Right atrium auricular region (tissue), 2 donors: ENCODE measurements around the gene MYO1F. TPM values are rescaled to one million over a fixed set of nuclear protein-coding genes. Genes with fewer than 3 reads are reported as not detected.

Experiments
- DNase-seq: peaks from one replicate; pipeline ENCODE4 v3.0.0-alpha.2; 2019; ENCODE audit warnings: low spot score
- H3K27ac ChIP-seq, 2 donors: fragments of 200-600 bp; sonication (generic); 1 replicate in 1 of 2; 2 replicates in 1 of 2; pipeline ENCODE4 v1.5.1; 2016 to 2019
- H3K27me3 ChIP-seq, 2 donors: fragments of 200-600 bp; sonication (generic); one replicate each; pipeline versions ENCODE4 v1.5.1 to v1.6.0; 2017 to 2019
- H3K36me3 ChIP-seq: fragments of 200-600 bp; sonication (generic); one replicate; pipeline ENCODE4 v1.5.1; 2016
- H3K4me1 ChIP-seq, 2 donors: fragments of 200-600 bp; sonication (generic); one replicate each; pipeline versions ENCODE4 v1.5.1 to v1.6.0; 2017 to 2019
- H3K4me3 ChIP-seq, 2 donors: fragments of 200-600 bp; sonication (generic); 1 replicate in 1 of 2; 2 replicates in 1 of 2; pipeline ENCODE4 v1.5.1; 2017 to 2019; ENCODE audit warnings: mild to moderate bottlenecking in 1 of 2, moderate library complexity in 1 of 2
- H3K9me3 ChIP-seq, 2 donors: fragments of 200-600 bp; sonication (generic); one replicate each; pipeline ENCODE4 v1.5.1; 2019
- CTCF ChIP-seq, 2 donors: fragments of 200-600 bp; sonication (generic); IDR thresholded peaks; one replicate each; pipeline ENCODE4 v1.5.1; 2019; ENCODE audit warnings: antibody characterized with exemption in 2 of 2
- total RNA-seq, 2 donors: library from RNA; depleted of rRNA; stranded (reverse); fragments of >200 nt; gene quantifications; one replicate each; pipeline ENCODE4 v1.1.0, GENCODE V29; 2016

MYO1F gene
- total RNA-seq, 2 donors from 2014 or later = 4.4 to 10.8 TPM

- no peaks in the 10 kb centered on the region for H3K27me3 ChIP-seq
- no peak overlapping the region for H3K4me3 ChIP-seq
- H3K27ac ChIP-seq = no peak overlapping the region
- peaks cover 2 to 40% of the 10 kb centered on the region in 2 donors for H3K4me1 ChIP-seq
- no peak for DNase-seq
- TF ChIP-seq CTCF (IDR thresholded peaks at IDR 0.05) = no peak
- no peaks in the 10 kb centered on the region for H3K9me3 ChIP-seq
- peaks cover 66% of the 10 kb centered on the region for H3K36me3 ChIP-seq
Observed at GRCh38 chr19:8483165-8483564, 94.1 kb downstream of the MYO1F start.

DNA sequence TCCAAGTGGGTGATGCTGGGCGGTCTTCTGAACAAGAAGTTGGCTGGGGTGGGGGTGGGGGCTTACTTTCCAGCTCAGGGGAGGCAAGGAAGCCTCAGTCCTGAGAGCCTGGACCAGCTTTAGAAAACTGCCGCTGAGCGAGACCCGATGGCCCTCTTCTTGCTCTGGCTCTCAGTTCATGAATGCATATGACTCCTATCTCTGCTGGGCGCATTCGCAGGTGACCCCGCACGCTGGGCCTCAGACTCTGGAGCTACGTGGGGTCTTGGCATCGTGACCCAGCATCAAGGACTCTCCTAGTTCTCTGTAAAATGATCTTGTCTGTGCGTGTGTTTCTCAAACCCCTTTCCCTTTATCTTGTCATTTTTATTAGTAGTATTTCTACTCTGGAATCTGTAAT, 94.5 kb downstream of the MYO1F start:
- Histone ChIP-seq H3K27me3 (no peaks in the 10 kb centered on the region), H3K27ac (no peak overlapping the region), H3K4me3 (no peak overlapping the region), H3K4me1 (peaks cover 2 to 44% of the 10 kb centered on the region in 2 donors), H3K9me3 (no peaks in the 10 kb centered on the region), H3K36me3 (peaks cover 61% of the 10 kb centered on the region)
- no peak for DNase-seq
- no peak for TF ChIP-seq CTCF (IDR thresholded peaks at IDR 0.05)

GRCh38 chr19:8481616-8482015, 95.6 kb downstream of the MYO1F start:
- no peak overlapping the region for H3K27ac ChIP-seq
- TF ChIP-seq CTCF (IDR thresholded peaks at IDR 0.05) = no peak
- H3K4me3 ChIP-seq = no peak overlapping the region
- H3K9me3 ChIP-seq = no peaks in the 10 kb centered on the region
- DNase-seq = no peak
- H3K27me3 ChIP-seq = no peaks in the 10 kb centered on the region
- peaks cover 2 to 48% of the 10 kb centered on the region in 2 donors for H3K4me1 ChIP-seq
- H3K36me3 ChIP-seq = peaks cover 55% of the 10 kb centered on the region

- Histone ChIP-seq H3K27ac (no peak overlapping the region), H3K4me1 (peaks cover 2 to 52% of the 10 kb centered on the region in 2 donors), H3K9me3 (no peaks in the 10 kb centered on the region), H3K27me3 (no peaks in the 10 kb centered on the region), H3K4me3 (no peak overlapping the region), H3K36me3 (peaks cover 55% of the 10 kb centered on the region)
- DNase-seq = no peak
- no peak for TF ChIP-seq CTCF (IDR thresholded peaks at IDR 0.05)
Observed at GRCh38 chr19:8481201-8481600, 96.0 kb downstream of the MYO1F start.

GRCh38 chr19:8478598-8478997, 98.6 kb downstream of the MYO1F start:
- no peaks in the 10 kb centered on the region for H3K9me3 ChIP-seq
- no peak for TF ChIP-seq CTCF (IDR thresholded peaks at IDR 0.05)
- H3K36me3 ChIP-seq = peaks cover 54% of the 10 kb centered on the region
- peaks cover 2 to 53% of the 10 kb centered on the region in 2 donors for H3K4me1 ChIP-seq
- no peak for DNase-seq
- H3K27ac ChIP-seq = no peak overlapping the region
- no peaks in the 10 kb centered on the region for H3K27me3 ChIP-seq
- H3K4me3 ChIP-seq = no peak overlapping the region

DNA sequence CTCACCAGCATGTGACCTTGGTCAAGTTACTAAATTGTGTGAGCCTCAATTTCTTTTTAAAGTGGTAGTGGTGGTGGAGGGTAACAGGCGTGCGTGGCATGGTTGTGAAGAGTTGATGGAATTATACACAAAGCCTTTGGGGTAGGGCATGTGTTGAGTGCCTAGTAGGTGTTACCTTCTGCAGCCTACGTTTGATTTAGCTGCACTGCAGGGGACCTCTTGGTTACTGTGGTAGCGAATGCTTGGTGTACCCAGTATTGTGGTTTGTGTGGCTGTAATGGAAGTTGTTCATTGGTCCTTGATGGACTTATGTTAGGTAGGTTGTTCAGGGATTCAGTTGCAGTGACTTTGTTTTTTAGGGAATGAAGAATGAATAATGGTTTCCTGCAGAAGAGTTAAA, 99.4 kb downstream of the MYO1F start:
- Histone ChIP-seq H3K27ac (no peak overlapping the region), H3K9me3 (no peaks in the 10 kb centered on the region), H3K27me3 (no peaks in the 10 kb centered on the region), H3K4me3 (no peak overlapping the region), H3K4me1 (peaks cover 2 to 51% of the 10 kb centered on the region in 2 donors), H3K36me3 (peaks cover 54% of the 10 kb centered on the region)
- no peak for DNase-seq
- TF ChIP-seq CTCF (IDR thresholded peaks at IDR 0.05) = no peak
